CD14-positive monocyte (primary cell): Measurements from ENCODE around the gene PDK2. TPM values are rescaled to one million over a fixed set of nuclear protein-coding genes. Genes with fewer than 3 reads are reported as not detected.
A peak's percentile ranks its signal among the peaks of the same experiment; 100 is the strongest.

Experiments
- DNase-seq, 3 donors: peaks; one replicate each; pipeline ENCODE4 v3.0.0-alpha.2; 2011 to 2022
- H2AFZ ChIP-seq: 2 replicates; pipeline ENCODE4 v1.6.0; 2012; ENCODE audit warnings: mild to moderate bottlenecking, low read depth, low read length, inconsistent platforms; ENCODE audit not compliant: insufficient read depth, poor library complexity, severe bottlenecking
- H3K27ac ChIP-seq, 2 donors: 1 replicate in 1 of 2; 2 replicates in 1 of 2; pipeline ENCODE4 v1.5.1; 2012 to 2013; ENCODE audit warnings: low read length in 2 of 2, control low read depth in 1 of 2, inconsistent platforms in 1 of 2, low read depth in 1 of 2, mild to moderate bottlenecking in 1 of 2
- H3K27me3 ChIP-seq, 2 donors: one replicate each; pipeline versions ENCODE4 v1.6.0 to v1.6.1; 2011 to 2013; ENCODE audit warnings: low read length in 2 of 2; ENCODE audit not compliant: control insufficient read depth in 2 of 2, insufficient read depth in 2 of 2
- H3K36me3 ChIP-seq, 2 donors: replicated peaks in 1 of 2; 1 replicate in 1 of 2; 2 replicates in 1 of 2; pipeline versions ENCODE4 v1.5.1 to v1.6.1; 2012 to 2013; ENCODE audit warnings: low read length in 2 of 2, control low read depth in 1 of 2, inconsistent platforms in 1 of 2, mild to moderate bottlenecking in 1 of 2; ENCODE audit not compliant: insufficient read depth in 2 of 2, control insufficient read depth in 1 of 2
- H3K4me1 ChIP-seq, 2 donors: 1 replicate in 1 of 2; 2 replicates in 1 of 2; pipeline versions ENCODE4 v1.5.1 to v1.6.1; 2012 to 2013; ENCODE audit warnings: low read length in 2 of 2, control low read depth in 1 of 2, inconsistent platforms in 1 of 2, mild to moderate bottlenecking in 1 of 2, moderate library complexity in 1 of 2; ENCODE audit not compliant: insufficient read depth in 2 of 2, control insufficient read depth in 1 of 2
- H3K4me2 ChIP-seq: replicated peaks from 2 replicates; pipeline ENCODE3; 2012; ENCODE audit warnings: low read length, moderate library complexity, mild to moderate bottlenecking; ENCODE audit not compliant: poor library complexity, severe bottlenecking; ENCODE audit errors: extremely low read depth
- H3K4me3 ChIP-seq, 3 experiments: fragments of 200-600 bp in 1 of 3; sonication (generic) in 1 of 3; replicated peaks in 1 of 3; 1 replicate in 2 of 3; 2 replicates in 1 of 3; pipeline ENCODE4 v1.5.1; 2011 to 2013; ENCODE audit warnings: low read length in 3 of 3, mild to moderate bottlenecking in 3 of 3, control low read depth in 2 of 3, low read depth in 2 of 3, inconsistent platforms in 1 of 3, moderate library complexity in 1 of 3
- H3K79me2 ChIP-seq: 2 replicates; pipeline ENCODE4 v1.6.0; 2012; ENCODE audit warnings: mild to moderate bottlenecking, control low read depth, inconsistent platforms, low read length, moderate library complexity; ENCODE audit not compliant: insufficient read depth
- H3K9ac ChIP-seq: 2 replicates; pipeline ENCODE4 v1.6.0; 2017; ENCODE audit warnings: low read length, mild to moderate bottlenecking; ENCODE audit not compliant: insufficient read depth, poor library complexity, severe bottlenecking
- H3K9me3 ChIP-seq, 2 donors: replicated peaks in 1 of 2; 1 replicate in 1 of 2; 2 replicates in 1 of 2; pipeline versions ENCODE4 v1.5.1 to v1.6.1; 2012 to 2013; ENCODE audit warnings: low read length in 2 of 2, control low read depth in 1 of 2; ENCODE audit not compliant: control insufficient read depth in 1 of 2, insufficient read depth in 1 of 2
- H4K20me1 ChIP-seq: 2 replicates; pipeline ENCODE4 v1.6.0; 2012; ENCODE audit warnings: mild to moderate bottlenecking, low read length, control low read depth, moderate library complexity; ENCODE audit not compliant: insufficient read depth
- H3K27ac Mint-ChIP-seq, 7 donors: one replicate each; pipeline ENCODE4 v1.8.0; 2020; ENCODE audit warnings: mild to moderate bottlenecking in 7 of 7, mixed read lengths in 7 of 7, moderate library complexity in 6 of 7, inconsistent platforms in 2 of 7
- H3K27me3 Mint-ChIP-seq, 3 donors: one replicate each; pipeline ENCODE4 v1.8.0; 2021 to 2022; ENCODE audit warnings: low read depth in 3 of 3, mild to moderate bottlenecking in 3 of 3, mixed read lengths in 3 of 3, moderate library complexity in 3 of 3, inconsistent platforms in 1 of 3
- H3K36me3 Mint-ChIP-seq, 2 donors: one replicate each; pipeline ENCODE4 v1.8.0; 2020; ENCODE audit warnings: mixed read lengths in 2 of 2, inconsistent platforms in 1 of 2, mild to moderate bottlenecking in 1 of 2
- H3K4me1 Mint-ChIP-seq: one replicate; pipeline ENCODE4 v1.8.0; 2020; ENCODE audit warnings: mild to moderate bottlenecking, mixed read lengths
- H3K4me3 Mint-ChIP-seq, 2 donors: one replicate each; pipeline ENCODE4 v1.8.0; 2020; ENCODE audit warnings: mild to moderate bottlenecking in 2 of 2, mixed read lengths in 2 of 2, moderate library complexity in 1 of 2
- H3K9me3 Mint-ChIP-seq, 7 donors: one replicate each; pipeline ENCODE4 v1.8.0; 2020 to 2022; ENCODE audit warnings: mixed read lengths in 7 of 7, mild to moderate bottlenecking in 6 of 7, moderate library complexity in 6 of 7, inconsistent platforms in 2 of 7
- CTCF ChIP-seq: fragments of 200-600 bp; IDR thresholded peaks from one replicate; pipeline ENCODE4 v1.8.0; 2022; ENCODE audit warnings: antibody characterized with exemption, mild to moderate bottlenecking
- WGBS: methylation state at CpG from one replicate; pipeline ENCODE4 v1.1.5; 2013; ENCODE audit warnings: missing lambda C conversion rate; ENCODE audit not compliant: insufficient coverage; 5-methylcytosine and 5-hydroxymethylcytosine counted together
- intact Hi-C, 2 donors: fragments of 100-400 bp; cut with micrococcal nuclease; formaldehyde crosslinking; loops; one replicate each; pipeline versions ENCODE4 v1.15.0 to v1.15.1; 2023
- polyA plus RNA-seq, 3 donors: library from polyadenylated mRNA; depleted of rRNA in 1 of 3; unstranded in 2 of 3; stranded (reverse) in 1 of 3; fragments of 300-500 nt in 2 of 3; fragments of >200 nt in 1 of 3; fragmentation: Illumina TruSeq in 2 of 3; gene quantifications; 1 replicate in 2 of 3; 2 replicates in 1 of 3; pipeline ENCODE4 v1.2.3, GENCODE V29; 2012 to 2021

PDK2 gene
- polyA plus RNA-seq, 3 donors, result 15.9 to 43.0 (median 23.4) TPM

GRCh38 chr17:50047488-50048126 lies 47.5 kb upstream of the PDK2 start:
- H3K4me2 ChIP-seq, result no peak overlapping the region
- H3K36me3 ChIP-seq, result no peaks in the 10 kb centered on the region
- no peak overlapping the region for H2AFZ ChIP-seq
- DNase-seq, result no peak
- no peaks in the 10 kb centered on the region for H3K79me2 ChIP-seq
- no peak for TF ChIP-seq CTCF
- no peak overlapping the region for H3K9ac ChIP-seq
- Mint-ChIP-seq H3K27me3 (peaks cover 9 to 14% (median 9%) of the 10 kb centered on the region in 3 donors), H3K4me3 (no peak overlapping the region), H3K27ac (peak overlapping the region in 2 of 7 donors; percentile 23 to 66), H3K36me3 (no peaks in the 10 kb centered on the region), H3K9me3 (no peaks in the 10 kb centered on the region), H3K4me1 (peaks cover 8% of the 10 kb centered on the region)
- no peaks in the 10 kb centered on the region for H4K20me1 ChIP-seq
- intact Hi-C loops, result no loop called here
- no peak overlapping the region for H3K27ac ChIP-seq
- H3K4me3 ChIP-seq, result no peak overlapping the region
- H3K27me3 ChIP-seq, result no peaks in the 10 kb centered on the region
- 81% methylated on average over 3 of the region's 9 CpGs for WGBS
- no peaks in the 10 kb centered on the region for H3K9me3 ChIP-seq
- H3K4me1 ChIP-seq, result no peaks in the 10 kb centered on the region

GRCh38 chr17:50048146-50048720 lies 46.9 kb upstream of the PDK2 start:
- Mint-ChIP-seq H3K36me3 (no peaks in the 10 kb centered on the region), H3K9me3 (no peaks in the 10 kb centered on the region), H3K27ac (no peak overlapping the region), H3K4me1 (peaks cover 8% of the 10 kb centered on the region), H3K4me3 (no peak overlapping the region), H3K27me3 (peaks cover 11 to 20% (median 15%) of the 10 kb centered on the region in 3 donors)
- WGBS, result 97% methylated on average over 10 of the region's 17 CpGs
- no peaks in the 10 kb centered on the region for H4K20me1 ChIP-seq
- H3K27ac ChIP-seq, result no peak overlapping the region
- H3K9ac ChIP-seq, result no peak overlapping the region
- H3K27me3 ChIP-seq, result peaks cover under 1 to 1% of the 10 kb centered on the region in 2 donors
- no peaks in the 10 kb centered on the region for H3K9me3 ChIP-seq
- no peak for TF ChIP-seq CTCF
- intact Hi-C loops, result no loop called here
- no peak overlapping the region for H2AFZ ChIP-seq
- no peaks in the 10 kb centered on the region for H3K4me1 ChIP-seq
- H3K79me2 ChIP-seq, result no peaks in the 10 kb centered on the region
- H3K36me3 ChIP-seq, result no peaks in the 10 kb centered on the region
- H3K4me3 ChIP-seq, result no peak overlapping the region
- H3K4me2 ChIP-seq, result no peak overlapping the region
- DNase-seq, result no peak
